Coronary artery (tissue), 2 donors: Measurements from ENCODE around the gene ZNF530.
A peak's percentile ranks its signal among the peaks of the same experiment; 100 is the strongest.

ENCODE experiments used
- DNase-seq: peaks from one replicate; pipeline ENCODE4 v3.0.0-alpha.2; 2017; ENCODE audit warnings: low spot score
- H3K27ac ChIP-seq, 2 donors: fragments of 200-600 bp; sonication (generic); one replicate each; pipeline ENCODE4 v1.5.1; 2016 to 2019
- H3K4me3 ChIP-seq: fragments of 200-600 bp; sonication (generic); 2 replicates; pipeline ENCODE4 v1.5.1; 2016; ENCODE audit warnings: mild to moderate bottlenecking, moderate library complexity
- TF ChIP-seq, protein P1 (sequence below): fragments of 200-600 bp; sonication (generic); IDR thresholded peaks from one replicate; pipeline ENCODE4 v1.5.1; 2019; ENCODE audit warnings: antibody characterized with exemption

ZNF530 gene

GRCh38 chr19:57599761-57600383 lies at the start of gene ZNF530:
Gene ZNF530 (plus strand): TSS chr19:57599885. CDS start chr19:57604346, 4,461 bp downstream.
- TF ChIP-seq, protein P1, sequence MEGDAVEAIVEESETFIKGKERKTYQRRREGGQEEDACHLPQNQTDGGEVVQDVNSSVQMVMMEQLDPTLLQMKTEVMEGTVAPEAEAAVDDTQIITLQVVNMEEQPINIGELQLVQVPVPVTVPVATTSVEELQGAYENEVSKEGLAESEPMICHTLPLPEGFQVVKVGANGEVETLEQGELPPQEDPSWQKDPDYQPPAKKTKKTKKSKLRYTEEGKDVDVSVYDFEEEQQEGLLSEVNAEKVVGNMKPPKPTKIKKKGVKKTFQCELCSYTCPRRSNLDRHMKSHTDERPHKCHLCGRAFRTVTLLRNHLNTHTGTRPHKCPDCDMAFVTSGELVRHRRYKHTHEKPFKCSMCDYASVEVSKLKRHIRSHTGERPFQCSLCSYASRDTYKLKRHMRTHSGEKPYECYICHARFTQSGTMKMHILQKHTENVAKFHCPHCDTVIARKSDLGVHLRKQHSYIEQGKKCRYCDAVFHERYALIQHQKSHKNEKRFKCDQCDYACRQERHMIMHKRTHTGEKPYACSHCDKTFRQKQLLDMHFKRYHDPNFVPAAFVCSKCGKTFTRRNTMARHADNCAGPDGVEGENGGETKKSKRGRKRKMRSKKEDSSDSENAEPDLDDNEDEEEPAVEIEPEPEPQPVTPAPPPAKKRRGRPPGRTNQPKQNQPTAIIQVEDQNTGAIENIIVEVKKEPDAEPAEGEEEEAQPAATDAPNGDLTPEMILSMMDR: no peak
- Histone ChIP-seq H3K4me3 (peak within 1 kb of the TSS; percentile 80), H3K27ac (peak within 1 kb of the TSS in 1 of 2 donors; percentile 6)
- DNase-seq: peak; percentile 93

DNA sequence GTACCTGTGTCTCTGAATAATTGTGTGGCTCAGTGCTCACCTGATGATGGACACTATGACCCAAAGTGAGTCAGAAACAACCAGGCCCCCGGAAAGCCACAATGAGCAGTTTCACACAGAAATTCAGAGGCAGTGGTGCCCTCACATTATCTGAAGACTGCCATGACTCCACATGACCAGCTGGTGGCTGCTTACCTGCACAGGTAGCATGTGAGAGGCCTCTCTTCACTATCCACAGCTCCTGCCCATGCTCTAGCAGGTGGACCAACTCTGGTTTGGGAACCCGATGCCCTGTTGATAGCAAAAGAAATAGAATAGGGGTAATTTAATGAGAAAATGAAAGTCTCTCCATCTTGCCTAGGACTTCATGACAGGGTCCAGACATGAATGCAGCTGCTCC lies 47.3 kb upstream of the ZNF530 start:
- no peak for DNase-seq
- Histone ChIP-seq H3K27ac (no peak overlapping the region), H3K4me3 (no peak overlapping the region)
- TF ChIP-seq, protein P1: no peak

GRCh38 chr19:57557659-57558058 lies 42.0 kb upstream of the ZNF530 start:
- TF ChIP-seq, protein P1: no peak
- Histone ChIP-seq H3K4me3 (no peak overlapping the region), H3K27ac (no peak overlapping the region)
- no peak for DNase-seq

GRCh38 chr19:57558525-57558924 lies 41.2 kb upstream of the ZNF530 start:
- no peak for DNase-seq
- H3K4me3 ChIP-seq: peak overlapping the region; percentile 92
- TF ChIP-seq, protein P1: no peak
- H3K27ac ChIP-seq: no peak overlapping the region

GRCh38 chr19:57559008-57559403 lies 40.7 kb upstream of the ZNF530 start:
- DNase-seq: no peak
- peak overlapping the region; percentile 92 for H3K4me3 ChIP-seq
- peak overlapping the region in 1 of 2 donors; percentile 72 for H3K27ac ChIP-seq
- TF ChIP-seq, protein P1: no peak

GRCh38 chr19:57559404-57560025 lies 40.2 kb upstream of the ZNF530 start, which contains the start of gene ZNF550:
Gene ZNF550 (minus strand): TSS chr19:57559863. CDS start chr19:57559682, 181 bp downstream.
- Histone ChIP-seq H3K27ac (peak within 1 kb of the TSS in 1 of 2 donors; percentile 72), H3K4me3 (peak within 1 kb of the TSS; percentile 92)
- DNase-seq: peak; percentile 91
- TF ChIP-seq, protein P1: no peak

- TF ChIP-seq, protein P1: no peak
- Histone ChIP-seq H3K4me3 (peak overlapping the region; percentile 92), H3K27ac (no peak overlapping the region)
- no peak for DNase-seq
Observed at GRCh38 chr19:57560049-57560491, 39.6 kb upstream of the ZNF530 start.
